OCI-LY7 (cell line): ENCODE measurements around the gene FANCE. TPM values are rescaled to one million over a fixed set of nuclear protein-coding genes. Genes with fewer than 3 reads are reported as not detected.
A peak's percentile ranks its signal among the peaks of the same experiment; 100 is the strongest.

ENCODE experiments used
- BruUV-seq: library from RNA; stranded (reverse); fragments of 400-500 nt; replicated peaks from 2 replicates; lab custom pipeline; 2021; lab: Mats Ljungman, UMichigan
- CTCF ChIA-PET: fragments of 300-600 bp; sonication (Branson Sonifier 250); formaldehyde crosslinking; loops from one replicate; lab custom pipeline; 2022; ENCODE audit warnings: antibody characterized with exemption; ENCODE audit not compliant: unreplicated experiment; lab: Charles Lee
- POLR2A ChIA-PET: fragments of 300-600 bp; sonication (Branson Sonifier 250); formaldehyde crosslinking; loops from one replicate; lab custom pipeline; 2022; ENCODE audit warnings: antibody characterized with exemption; lab: Charles Lee
- DNase-seq: peaks from one replicate; pipeline ENCODE4 v3.0.0-alpha.2; 2015; ENCODE audit warnings: low spot score
- H2AFZ ChIP-seq: fragments of 200-600 bp; sonication (generic), shearing (Covaris generic); 2 replicates; pipeline ENCODE4 v1.6.1; 2014; ENCODE audit warnings: mild to moderate bottlenecking, antibody characterized with exemption, low read length, moderate library complexity
- H3K27ac ChIP-seq: fragments of 200-600 bp; sonication (generic); 2 replicates; pipeline ENCODE4 v1.5.1; 2014; ENCODE audit warnings: mixed run types, low read depth, mild to moderate bottlenecking, moderate library complexity, low read length, inconsistent platforms; ENCODE audit not compliant: poor library complexity, severe bottlenecking
- H3K36me3 ChIP-seq: fragments of 200-600 bp; sonication (generic); 2 replicates; pipeline ENCODE4 v1.6.1; 2014; ENCODE audit warnings: mild to moderate bottlenecking, antibody characterized with exemption, low read length, moderate library complexity, mixed read lengths; ENCODE audit not compliant: insufficient read depth
- H3K4me1 ChIP-seq: fragments of 200-600 bp; sonication (generic); 2 replicates; pipeline ENCODE4 v1.5.1; 2014; ENCODE audit warnings: mild to moderate bottlenecking, low read length; ENCODE audit not compliant: insufficient read depth, poor library complexity, severe bottlenecking
- H3K4me2 ChIP-seq: fragments of 200-600 bp; sonication (generic); 2 replicates; pipeline ENCODE4 v1.6.1; 2014; ENCODE audit warnings: mild to moderate bottlenecking, low read length
- H3K4me3 ChIP-seq: fragments of 200-600 bp; sonication (generic); 2 replicates; pipeline ENCODE4 v1.5.1; 2014; ENCODE audit warnings: mild to moderate bottlenecking, low read depth, low read length; ENCODE audit not compliant: poor library complexity, severe bottlenecking
- H3K79me2 ChIP-seq: fragments of 200-600 bp; sonication (generic); 2 replicates; pipeline ENCODE4 v1.6.1; 2016; ENCODE audit warnings: low read depth, mild to moderate bottlenecking, low read length, moderate library complexity, mixed read lengths; ENCODE audit not compliant: insufficient read depth
- H3K9me2 ChIP-seq: fragments of 200-600 bp; sonication (generic); 2 replicates; pipeline ENCODE4 v1.6.1; 2016; ENCODE audit warnings: mild to moderate bottlenecking, low read length, mixed read lengths; ENCODE audit not compliant: insufficient read depth
- H3K9me3 ChIP-seq: fragments of 200-600 bp; sonication (generic); 2 replicates; pipeline ENCODE4 v1.6.1; 2014; ENCODE audit warnings: mild to moderate bottlenecking, mixed run types, low read length, mixed read lengths
- H4K20me1 ChIP-seq: fragments of 200-600 bp; sonication (generic); 2 replicates; pipeline ENCODE4 v1.6.1; 2014; ENCODE audit warnings: mild to moderate bottlenecking, antibody characterized with exemption, low read length, moderate library complexity, mixed read lengths; ENCODE audit not compliant: insufficient read depth
- CTCF ChIP-seq: fragments of 200-600 bp; sonication (generic); conservative IDR thresholded peaks from 2 replicates; pipeline ENCODE4 v1.5.1; 2014; ENCODE audit warnings: mild to moderate bottlenecking, antibody characterized with exemption, low read length, moderate library complexity, mixed read lengths
- EZH2phosphoT487 ChIP-seq: fragments of 200-600 bp; sonication (generic); IDR thresholded peaks from 2 replicates; pipeline ENCODE4 v1.6.1; 2018; ENCODE audit warnings: low read depth, borderline replicate concordance, mild to moderate bottlenecking, mixed run types, antibody characterized with exemption, low read length, moderate library complexity, mixed read lengths
- intact Hi-C: fragments of 100-400 bp; cut with micrococcal nuclease; formaldehyde crosslinking; loops from one replicate; pipeline ENCODE4 v1.10.0; 2022; ENCODE audit not compliant: unreplicated experiment
- total RNA-seq, 2 experiments: library from RNA; depleted of rRNA in 1 of 2; stranded (reverse); fragments of >200 nt in 1 of 2; shearing (Covaris generic) in 1 of 2; gene quantifications; 2 replicates each; pipeline ENCODE4 v1.2.3, GENCODE V29; 2014 to 2022

The FANCE gene
- total RNA-seq, 2 experiments from 2014 or later, result 14.4 to 17.4 TPM

DNA sequence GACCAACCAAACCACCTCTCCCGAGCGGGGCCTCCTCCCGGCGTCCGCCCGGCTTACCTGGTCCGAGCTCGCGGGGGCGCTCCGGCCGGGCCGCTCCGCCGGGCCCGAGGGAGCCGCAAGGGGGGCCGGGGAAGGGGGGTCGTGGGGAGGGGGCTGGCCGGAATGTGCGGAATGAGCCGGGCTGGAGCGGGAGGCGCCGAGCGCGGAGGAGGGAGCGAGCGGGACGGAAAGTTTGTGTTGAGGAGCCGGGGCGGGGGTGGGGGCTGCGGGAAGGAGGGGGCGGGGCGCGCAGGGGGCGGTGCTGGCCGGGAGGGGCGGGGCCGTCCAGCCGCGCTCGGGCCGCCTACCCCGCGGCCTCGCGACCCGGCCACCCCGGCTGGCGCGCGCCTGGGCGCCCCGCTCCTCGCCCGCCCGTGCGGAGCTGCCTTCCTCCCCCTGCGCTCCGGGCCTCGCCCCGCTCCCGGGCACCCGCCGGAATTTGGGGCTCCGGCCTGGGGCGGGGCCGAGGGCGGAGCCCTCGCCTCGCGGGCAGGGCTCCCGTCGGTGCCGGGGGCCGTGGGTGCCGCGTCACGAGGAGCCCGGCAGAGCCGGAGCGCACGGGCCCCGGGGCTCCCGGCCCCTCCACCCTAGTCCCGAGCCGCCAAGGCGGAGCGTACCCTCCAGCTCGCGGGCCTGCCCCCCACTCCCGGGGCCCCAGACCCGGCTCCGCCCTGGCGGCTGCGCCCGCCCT, 44.9 kb downstream of the FANCE start, which contains the start of gene TEAD3:
Gene TEAD3 (minus strand): TSS at position 239 of the 730 bp plus-strand sequence.
- H3K4me3 ChIP-seq, result peak within 1 kb of the TSS; percentile 71
- ChIA-PET CTCF (no interaction called here), POLR2A (no interaction called here)
- peak within 1 kb of the TSS; percentile 89 for H3K4me2 ChIP-seq
- peak within 1 kb of the TSS; percentile 84 for H2AFZ ChIP-seq
- no peaks in the 10 kb centered on the region for H4K20me1 ChIP-seq
- intact Hi-C loops, result no loop called here
- H3K27ac ChIP-seq, result no peak within 1 kb of the TSS
- no peaks in the 10 kb centered on the region for H3K9me3 ChIP-seq
- no peaks in the 10 kb centered on the region for H3K36me3 ChIP-seq
- H3K79me2 ChIP-seq, result no peaks in the 10 kb centered on the region
- peaks cover 14% of the 10 kb centered on the region for H3K4me1 ChIP-seq
- no peak for TF ChIP-seq EZH2phosphoT487
- peak; percentile 45; the same call in 1 of the 2 replicates for TF ChIP-seq CTCF
- peak; percentile 48 for DNase-seq
- H3K9me2 ChIP-seq, result no peaks in the 10 kb centered on the region
- BruUV-seq, result no TSS peak

DNA sequence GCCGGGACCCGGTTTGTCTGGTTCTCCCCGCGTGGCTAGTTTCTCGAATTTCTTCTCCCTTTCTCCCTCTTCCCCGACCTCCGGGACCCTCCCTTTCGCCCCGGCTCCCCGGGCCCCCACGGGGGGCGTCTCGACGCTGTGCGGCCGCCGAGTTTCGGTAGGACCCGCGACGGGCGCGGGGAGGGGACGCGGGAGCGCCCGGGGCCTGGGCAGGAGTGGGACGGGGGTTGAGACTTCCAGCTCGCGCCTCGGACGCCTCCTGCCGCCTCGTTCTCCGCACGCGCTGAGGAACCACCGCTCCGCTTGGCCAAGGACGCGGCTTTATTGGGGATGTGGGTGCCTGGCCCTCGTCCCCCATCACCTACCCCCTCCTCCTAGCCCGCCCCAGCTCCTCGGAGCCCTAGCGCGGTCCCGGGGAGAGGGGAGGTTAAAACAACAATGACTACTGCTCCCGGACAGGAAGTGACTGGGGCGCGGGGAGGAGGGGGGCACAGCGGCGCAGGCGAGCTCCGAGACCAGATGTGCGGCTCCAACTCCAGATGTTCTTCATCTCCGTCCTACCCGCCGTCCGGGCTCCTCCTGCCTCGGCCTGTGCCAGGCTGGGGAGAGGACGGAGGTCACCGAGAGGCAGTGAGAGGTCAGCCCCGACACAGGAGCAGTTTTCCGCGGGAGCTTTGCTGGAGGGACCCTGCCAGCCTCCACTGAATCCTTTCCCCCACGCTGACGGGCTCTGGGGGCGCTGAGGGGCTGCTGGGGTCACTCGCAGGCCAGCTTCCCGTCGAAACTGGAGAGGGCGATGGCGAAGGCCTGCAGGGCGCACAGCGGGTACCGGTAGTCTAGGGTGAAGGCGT, 45.7 kb downstream of the FANCE start:
- CTCF ChIA-PET, result interaction anchor here (0.9 kb wide), 1 partner anchor 25 kb away, joined by 12 read pairs; no protein-coding TSS in a partner anchor
- TF ChIP-seq CTCF (no peak), EZH2phosphoT487 (no peak)
- POLR2A ChIA-PET, result interaction anchor here (0.7 kb wide), 1 partner anchor 21 kb away, joined by 4 read pairs; no protein-coding TSS in a partner anchor
- peaks cover 14% of the 10 kb centered on the region for H3K4me1 ChIP-seq
- H3K4me2 ChIP-seq, result peak overlapping the region; percentile 89
- DNase-seq, result peak; percentile 37
- H2AFZ ChIP-seq, result peak overlapping the region; percentile 84
- H3K9me3 ChIP-seq, result no peaks in the 10 kb centered on the region
- no peaks in the 10 kb centered on the region for H3K9me2 ChIP-seq
- intact Hi-C loops, result no loop called here
- no peaks in the 10 kb centered on the region for H3K36me3 ChIP-seq
- no peak overlapping the region for H3K27ac ChIP-seq
- H3K4me3 ChIP-seq, result peak overlapping the region; percentile 71
- H3K79me2 ChIP-seq, result no peaks in the 10 kb centered on the region
- no peaks in the 10 kb centered on the region for H4K20me1 ChIP-seq
- BruUV-seq, result no TSS peak
